Activated CD4-positive, CD25-positive, alpha-beta regulatory T cell treated with anti-CD3 and anti-CD28 coated beads, Interleukin-2, amount 50 U/mL, for 72 hours (primary cell): ENCODE measurements around the gene SYTL2.
A peak's percentile ranks its signal among the peaks of the same experiment; 100 is the strongest.
"Not testable (repeated sequence)": the region's sequence is repeated elsewhere in the genome, so short reads cannot be mapped to it uniquely, and the experiment has no call there.

Experiments
- DNase-seq: peaks from one replicate; pipeline ENCODE4 v3.0.0; 2021

SYTL2 gene

DNA sequence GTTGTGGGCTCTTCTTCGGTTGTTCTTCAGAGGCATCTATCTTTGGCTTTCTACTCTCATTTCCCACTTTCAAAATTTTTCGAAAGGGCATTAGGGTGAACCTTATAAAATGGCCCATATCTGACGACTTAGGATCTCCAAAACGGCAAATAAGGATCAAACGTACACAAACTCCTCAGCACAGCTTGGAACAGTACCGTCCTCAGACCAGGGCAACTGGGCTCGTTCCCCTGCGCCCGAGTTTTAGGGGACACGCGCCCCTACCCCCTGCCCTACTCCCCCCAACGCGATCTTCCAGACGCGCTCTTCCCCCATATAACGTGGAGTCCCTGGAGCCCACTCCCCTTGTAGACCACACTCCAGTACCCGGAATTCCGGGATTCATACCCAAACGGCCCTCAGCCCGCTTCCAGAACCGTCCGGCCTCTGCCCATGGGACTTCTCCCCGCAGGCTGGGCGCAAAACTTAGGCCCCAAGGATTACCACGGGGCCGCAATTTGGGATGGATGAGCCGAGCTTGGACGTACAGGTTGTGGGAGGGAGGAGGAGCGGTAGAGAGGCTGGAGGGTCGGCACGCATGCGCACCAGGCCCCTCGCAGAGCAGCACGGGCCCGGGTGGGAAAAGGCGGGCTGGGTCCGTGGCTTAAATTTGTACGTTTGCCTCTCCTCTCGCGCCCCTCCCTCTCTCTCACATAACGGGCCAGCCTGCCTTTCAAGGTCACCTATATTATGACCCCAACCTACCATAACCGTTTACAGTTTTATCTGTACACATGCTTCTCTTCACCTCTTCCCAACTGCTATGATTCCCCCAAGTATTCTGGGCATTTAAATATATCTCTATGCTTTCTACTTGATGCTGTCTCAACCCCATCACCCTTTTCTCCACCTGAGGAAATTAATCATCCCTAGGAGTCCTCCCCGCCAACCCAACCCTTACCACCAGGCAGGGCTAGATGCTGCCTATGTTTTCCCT is 128.3 kb downstream of the SYTL2 start:
- peak; percentile 65 for DNase-seq

DNA sequence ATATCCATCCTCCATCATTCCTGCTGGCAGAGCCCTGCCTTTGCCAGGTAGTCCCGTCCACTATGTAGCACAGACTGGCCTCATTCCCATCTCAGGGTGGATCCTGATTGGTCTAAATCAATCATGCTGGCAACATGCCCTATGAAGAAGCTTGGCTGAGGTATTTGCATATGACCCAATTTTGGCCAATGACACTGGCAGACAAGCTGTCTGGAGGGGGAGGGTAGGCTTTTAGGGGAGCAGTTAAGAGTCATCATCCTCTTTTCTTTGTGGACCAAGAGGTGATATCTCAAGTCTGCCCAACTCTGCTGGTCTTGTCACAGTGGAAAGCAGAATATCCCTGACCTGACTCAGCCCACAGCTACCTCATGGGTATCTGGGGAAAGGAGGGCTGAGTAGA is 130.0 kb downstream of the SYTL2 start:
- no peak for DNase-seq

DNA sequence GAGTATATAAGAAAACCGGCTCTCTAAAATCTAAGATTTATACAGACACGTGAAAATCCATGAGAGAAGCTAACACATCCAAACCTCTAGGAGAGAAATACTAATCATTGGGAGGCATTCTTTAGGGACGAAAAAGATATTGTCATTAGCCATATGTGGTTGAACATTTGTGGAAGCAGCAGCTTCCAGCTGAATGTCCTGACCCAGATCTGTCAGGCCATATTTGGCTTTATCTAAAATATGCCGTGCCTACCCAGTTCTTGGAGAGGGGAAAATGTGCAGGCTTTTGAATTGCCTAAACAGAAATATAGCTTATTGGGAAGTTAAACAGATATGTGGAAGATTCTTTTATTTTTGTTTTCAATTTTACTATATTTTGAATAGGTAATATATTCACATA is 131.4 kb downstream of the SYTL2 start:
- DNase-seq: no peak

DNA sequence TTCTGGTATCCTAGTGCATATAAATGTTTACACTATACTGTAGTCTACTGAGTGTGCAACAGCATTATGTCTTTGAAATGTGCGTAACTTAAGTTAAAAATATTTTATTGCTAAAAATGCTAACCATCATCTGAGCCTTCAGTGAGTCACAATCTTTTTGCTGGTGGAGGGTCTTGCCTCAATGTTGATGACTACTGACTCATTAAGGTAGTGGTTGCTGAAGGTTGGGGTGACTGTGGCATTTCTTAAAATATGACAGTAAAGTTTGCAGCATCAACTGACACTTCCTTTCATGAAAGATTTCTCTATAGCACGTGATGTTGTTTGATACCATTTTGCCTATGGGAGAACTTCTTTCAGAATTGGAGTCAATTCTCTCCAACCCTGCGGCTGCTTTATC is 137.5 kb downstream of the SYTL2 start:
- no peak for DNase-seq

DNA sequence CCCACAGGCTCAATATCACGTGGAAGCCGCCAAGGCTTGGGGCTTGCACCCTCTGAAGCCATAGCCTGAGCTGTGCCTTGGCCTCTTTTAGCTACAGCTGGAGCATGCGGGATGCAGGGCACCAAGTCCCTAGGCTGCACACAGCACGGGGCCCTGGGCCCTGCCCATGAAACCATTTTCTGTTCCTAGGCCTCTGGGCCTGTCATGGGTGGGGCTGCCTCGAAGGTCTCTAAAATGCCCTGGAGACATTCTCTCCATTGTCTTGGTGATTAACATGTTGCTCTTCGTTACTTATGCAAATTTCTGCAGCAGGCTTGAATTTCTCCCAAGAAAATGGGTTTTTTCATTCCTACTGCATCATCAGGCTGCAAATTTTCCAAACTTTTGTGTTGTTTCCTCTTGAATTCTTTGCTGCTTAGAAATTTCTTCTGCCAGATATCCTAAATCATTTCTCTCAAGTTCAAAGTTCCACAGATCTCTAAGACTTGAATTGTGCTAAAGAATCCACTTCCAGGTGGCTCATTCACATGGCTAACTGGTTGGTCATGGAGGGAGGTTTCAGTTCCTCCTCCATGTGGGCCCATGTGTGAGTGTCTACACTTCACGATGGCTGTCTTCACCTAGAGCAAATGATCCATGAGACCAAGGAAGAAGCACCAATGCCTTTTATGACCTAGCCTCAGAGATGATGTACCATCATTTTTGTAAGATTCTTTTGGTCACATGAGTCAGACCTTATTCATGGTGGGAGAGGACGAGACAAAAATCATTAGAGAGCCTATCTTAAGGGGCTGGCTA is 138.6 kb downstream of the SYTL2 start:
- DNase-seq: no peak

DNA sequence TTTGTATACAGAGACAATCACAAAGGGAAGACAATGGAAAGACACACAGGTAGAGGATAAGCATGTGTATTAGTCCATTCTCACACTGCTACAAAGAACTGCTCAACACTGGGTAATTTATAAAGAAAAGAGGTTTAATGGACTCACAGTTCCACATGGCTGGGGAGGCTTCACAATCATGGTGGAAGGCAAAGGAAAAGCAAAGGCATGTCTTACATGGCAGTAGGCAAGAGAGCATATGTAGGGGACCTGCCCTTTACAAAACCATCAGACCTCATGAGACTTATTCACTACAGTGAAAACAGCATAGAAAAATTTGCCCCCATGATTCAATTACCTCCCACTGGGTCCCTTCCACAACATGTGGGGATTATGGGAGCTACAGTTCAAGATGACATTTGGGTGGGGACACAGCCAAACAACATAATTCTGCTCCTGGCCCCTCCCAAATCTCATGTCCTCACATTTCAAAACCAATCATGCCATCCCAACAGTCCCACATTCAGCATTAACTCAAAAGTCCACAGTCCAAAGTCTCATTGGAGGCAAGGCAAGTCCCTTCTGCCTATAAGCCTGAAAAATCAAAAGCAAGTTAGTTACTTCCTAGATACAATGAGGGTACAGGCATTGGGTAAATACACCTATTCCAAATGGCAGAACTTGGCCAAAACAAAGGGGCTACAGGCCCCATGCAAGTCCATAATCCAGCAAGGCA is 139.8 kb downstream of the SYTL2 start:
- not testable (repeated sequence) for DNase-seq

DNA sequence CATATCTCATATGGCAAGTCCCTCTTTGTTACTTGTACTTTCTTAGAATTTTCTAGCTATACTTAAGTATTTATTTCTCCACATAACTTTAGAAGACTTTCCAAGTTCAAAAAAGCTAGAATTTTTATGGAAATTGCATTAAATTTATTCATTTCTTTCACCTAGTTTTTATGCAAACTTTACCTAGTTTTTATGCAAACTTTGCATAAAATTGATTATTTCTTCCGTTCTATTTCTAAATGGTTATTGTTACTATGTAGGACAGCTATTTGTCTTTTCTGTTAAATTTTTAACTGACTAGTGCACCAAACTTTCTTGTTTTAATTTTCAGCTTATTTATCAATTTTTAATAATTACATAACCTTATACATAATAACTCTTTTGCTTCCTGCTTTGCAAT is 142.8 kb downstream of the SYTL2 start:
- no peak for DNase-seq

DNA sequence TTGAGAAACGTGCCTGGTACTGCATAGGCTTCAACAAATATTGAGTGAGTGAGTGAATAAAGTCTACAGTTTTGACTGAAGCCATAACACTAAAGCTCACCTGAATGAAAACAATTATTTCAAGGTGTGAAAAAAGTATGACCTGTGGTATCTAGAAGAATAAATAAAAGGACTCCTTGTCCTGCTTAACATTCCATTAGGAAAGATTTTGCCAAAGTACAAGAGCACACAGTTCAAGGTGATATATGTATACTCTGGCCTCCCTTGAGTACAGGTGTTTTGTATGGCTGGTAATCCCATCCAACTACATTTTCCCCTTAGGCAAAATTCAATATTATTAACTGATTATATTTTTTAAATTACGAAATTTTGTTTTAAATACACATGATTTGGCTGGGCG is 144.3 kb downstream of the SYTL2 start:
- no peak for DNase-seq

DNA sequence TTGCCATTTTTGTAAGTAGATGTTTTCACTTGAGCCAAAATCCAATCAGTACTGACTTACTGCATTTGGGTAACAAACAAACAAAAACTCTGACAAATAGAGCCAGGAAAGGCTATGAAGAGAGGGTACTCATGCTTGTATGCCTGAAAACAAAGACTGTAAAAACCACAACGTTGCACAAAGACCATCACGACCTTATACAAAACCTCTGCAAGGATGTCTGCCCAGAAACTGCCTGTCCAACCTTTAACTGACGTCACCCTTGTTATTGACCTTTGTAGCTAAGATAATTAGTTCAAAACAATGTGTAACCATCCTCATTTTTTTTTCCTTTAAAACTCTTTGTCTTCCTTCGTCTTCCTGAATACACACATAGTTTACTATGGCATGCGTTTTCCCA is 145.2 kb downstream of the SYTL2 start:
- no peak for DNase-seq

DNA sequence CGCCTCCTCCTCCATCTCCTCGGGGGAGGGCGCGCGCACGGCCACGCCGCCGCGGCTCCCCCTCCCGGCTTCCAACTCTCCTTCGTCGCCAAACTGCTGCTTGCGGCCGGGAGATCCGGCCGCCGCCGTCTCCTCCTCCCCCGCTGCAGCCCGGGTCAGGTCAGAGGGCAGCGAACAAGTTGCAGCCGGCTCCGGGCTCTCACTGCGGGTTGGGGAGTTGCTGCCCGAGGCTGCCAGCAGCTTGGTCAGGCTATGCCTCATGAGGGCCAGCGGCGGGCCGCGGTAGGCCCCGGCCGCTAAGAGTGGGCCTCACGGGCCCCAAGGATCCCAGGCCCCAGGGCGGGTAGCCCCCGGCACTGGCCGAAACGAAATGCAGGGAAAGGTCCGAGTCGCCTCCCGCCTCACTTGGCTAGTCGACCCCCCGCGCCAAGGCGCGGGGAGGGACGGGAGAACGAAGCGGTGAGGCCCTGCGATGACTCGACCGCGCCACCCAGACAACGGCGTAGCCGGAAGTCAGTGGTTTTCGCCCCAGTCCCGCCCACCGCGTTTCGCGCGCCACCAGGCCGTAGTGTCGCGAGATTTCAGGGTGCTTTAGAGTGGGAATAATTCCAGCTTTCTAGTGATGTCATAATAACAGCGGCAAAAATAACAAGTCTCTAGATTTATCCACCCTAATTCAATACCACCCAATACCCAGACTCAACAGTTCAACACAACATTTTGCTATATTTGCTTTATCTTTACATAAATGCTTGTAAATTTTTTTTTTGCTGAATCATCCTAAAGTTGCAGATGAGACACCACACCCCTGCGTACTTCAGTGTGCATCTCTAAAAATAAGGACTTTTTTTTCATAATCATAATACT is 146.1 kb downstream of the SYTL2 start, which contains the start of gene CREBZF:
Gene CREBZF (minus strand): TSS at position 515 of the 867 bp plus-strand sequence. CDS start 254 bp downstream, at position 261.
- peak; percentile 95 for DNase-seq

DNA sequence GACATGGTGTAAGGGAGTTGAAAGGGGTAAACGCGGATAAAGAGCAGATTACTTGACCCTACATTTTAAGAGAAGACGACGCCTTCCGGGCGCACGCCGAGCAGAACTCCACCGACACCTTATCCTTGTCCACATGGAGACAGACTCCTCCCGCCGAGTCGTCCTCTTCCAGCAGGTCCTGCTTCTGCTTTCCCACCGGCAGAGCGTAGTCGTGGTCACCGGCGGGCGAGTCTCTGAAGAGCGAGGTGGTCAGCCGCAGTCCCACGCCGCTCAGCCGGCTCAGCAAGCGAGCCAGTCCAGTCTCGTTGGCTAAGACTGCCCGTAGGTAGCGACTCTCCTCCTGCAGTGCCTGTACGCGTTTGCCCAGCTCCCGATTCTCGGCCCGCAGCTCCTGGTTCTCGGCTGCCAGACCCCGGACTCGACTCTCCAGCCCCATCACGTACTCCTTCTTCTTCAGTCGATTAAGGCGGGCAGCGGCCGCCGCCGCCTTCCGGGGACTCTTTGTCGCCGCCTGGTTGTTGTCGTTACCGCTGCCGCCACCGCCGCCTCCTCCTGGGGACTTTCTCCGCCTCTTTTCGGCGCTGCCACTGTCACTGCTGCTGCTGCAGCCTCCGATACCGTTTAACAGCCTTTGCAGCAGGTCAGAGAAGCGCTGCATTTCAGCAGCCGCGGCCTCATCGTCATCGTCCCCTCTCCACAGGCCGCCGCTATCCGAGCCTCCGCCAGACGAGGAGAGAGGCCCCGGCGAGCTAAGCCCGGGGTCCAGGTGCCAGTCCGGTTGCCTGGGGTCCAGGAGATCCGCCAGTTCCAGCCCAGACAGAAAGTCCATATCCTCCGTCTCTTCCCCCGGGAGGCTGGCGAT is 147.0 kb downstream of the SYTL2 start:
- DNase-seq: peak; percentile 82

DNA sequence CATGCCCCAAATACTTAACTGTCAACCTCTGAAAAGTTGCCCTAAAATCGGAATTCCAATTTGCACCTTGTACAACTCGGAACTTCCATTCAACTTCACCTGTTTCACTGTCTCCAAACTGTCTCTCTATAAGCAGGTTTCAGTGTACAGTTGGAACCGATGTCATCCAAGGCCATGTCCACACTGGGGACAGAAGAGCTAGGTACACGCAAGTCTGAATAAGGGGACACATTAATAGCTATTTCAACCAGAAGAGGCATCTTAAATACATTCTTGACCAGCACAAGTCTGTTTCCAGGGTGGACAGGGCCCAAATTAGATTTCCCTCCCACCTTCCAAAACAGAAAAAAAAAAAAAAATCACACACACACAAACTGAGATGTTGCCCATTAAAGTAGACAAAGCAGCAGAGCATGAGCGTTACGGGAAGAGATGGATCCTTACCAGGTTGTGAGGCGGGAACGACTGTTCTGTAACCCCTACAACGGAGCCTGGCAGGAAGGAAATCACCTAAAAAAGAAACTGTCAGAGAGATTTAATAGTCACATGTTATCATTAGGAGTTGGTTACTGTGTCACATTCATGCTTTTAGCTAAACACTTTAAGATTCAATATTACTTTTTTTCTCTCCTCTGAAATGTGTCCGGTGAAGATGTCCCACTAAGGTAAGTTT is 147.7 kb downstream of the SYTL2 start:
- DNase-seq: no peak

DNA sequence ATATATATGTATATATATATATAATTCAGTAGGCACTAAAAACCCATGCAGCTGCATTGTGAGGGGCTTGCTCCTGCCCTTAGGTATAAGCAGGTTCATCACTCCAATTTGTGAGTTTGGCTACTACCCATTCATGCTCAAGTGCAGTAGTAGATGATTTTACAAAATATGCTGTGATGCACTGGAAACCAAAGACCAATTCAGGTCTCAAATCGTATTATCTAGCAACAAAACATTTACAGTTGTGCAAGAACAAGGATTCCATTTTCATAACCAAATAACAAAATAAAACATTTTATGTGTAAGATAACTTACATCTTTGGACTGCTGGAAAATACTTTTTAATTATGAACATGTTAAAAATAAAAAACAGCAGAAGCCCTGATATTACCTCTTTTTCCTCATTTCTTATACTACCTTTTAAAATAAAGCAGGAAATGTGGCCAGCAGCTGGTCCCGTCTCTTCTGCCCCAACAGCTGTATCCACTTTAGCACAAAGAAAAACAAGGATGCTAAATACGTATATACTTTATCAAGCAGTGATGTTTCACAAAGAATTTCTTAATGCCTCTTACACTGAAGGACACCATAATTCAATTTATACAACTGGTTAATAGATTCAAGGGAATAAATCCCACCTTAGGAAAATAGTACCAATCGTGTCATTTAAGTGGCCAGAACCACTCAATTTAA is 148.8 kb downstream of the SYTL2 start:
- DNase-seq: no peak

DNA sequence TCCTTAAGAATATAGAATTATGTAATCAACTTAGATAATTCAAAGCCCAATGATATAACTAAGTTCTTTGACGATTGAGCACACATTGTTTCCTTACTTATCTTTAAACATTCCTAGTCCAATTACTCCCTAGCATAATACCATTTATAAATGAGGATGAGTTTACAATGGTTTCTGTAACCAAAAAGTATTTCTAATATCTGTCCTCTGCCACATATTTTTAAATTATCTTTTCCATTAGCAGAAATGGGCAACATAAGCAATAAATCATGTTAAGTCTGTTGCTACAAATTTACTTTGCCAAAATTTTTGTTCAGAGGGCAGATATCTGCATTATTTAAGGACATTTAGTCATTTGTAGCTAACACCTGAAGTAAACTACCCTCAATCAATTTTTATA is 152.8 kb downstream of the SYTL2 start:
- DNase-seq: no peak

DNA sequence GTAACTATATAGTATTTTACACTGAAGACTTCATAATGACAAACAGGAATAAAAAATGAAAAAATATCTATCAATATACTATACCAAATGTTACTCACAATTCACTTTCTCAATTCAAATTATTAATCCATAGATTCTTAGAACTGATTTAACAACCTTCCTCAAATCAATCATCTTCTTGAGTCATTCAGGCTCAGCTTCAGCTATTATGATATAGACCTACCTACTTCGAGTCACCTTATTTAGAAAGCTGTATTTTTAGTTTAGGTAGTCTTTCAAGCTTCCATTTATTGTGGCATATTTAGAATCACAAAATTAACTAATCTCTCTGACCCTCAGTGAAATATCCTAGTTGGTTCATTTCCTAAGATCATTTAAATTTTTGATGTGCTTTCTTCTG is 154.2 kb downstream of the SYTL2 start:
- no peak for DNase-seq

DNA sequence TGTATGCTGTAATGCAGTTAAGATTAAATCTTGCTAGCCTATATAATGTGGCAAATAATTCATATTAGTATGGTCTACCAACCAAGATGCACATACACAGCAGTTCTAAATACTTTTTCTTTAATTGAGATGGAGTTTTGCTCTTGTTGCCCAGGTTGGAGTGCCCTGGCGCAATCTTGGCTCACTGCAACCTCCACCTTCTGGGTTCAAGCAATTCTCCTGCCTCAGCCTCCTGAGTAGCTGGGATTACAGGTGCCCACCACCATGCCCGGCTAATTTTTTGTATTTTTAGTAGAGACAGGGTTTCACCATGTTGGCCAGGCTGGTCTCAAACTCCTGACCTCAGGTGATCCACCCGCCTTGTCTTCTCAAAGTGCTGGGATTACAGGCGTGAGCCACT is 156.6 kb downstream of the SYTL2 start:
- DNase-seq: not testable (repeated sequence)

DNA sequence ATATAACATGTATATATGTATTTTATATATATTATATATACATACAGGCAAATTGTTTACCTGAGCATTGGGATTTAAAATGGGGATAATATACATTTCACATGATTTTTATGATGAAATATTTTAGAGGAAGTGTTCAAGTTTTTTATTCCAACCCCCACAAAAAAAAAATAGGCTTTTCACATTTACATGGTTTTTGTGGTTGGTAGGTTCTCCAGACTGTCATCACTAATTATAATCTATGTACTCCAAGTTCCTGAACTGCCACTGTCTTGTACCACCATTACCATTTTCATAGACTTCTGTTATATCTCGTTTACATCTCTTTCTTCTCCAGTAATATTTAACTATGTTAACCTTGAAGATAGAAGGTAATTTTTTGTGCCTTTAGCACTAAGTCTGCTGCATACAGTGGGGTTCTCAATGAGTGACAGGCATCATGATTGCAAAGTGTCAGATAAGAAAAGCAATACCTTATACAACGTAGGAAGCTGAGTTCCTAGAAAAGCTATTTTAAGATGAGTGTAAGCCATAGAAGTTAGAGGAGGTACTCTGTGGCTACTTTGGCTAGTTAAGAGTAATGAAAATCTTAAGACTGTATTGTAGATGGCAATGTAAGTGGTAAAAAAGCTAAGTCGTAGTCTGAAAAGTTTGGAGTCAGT is 158.0 kb downstream of the SYTL2 start:
- no peak for DNase-seq

DNA sequence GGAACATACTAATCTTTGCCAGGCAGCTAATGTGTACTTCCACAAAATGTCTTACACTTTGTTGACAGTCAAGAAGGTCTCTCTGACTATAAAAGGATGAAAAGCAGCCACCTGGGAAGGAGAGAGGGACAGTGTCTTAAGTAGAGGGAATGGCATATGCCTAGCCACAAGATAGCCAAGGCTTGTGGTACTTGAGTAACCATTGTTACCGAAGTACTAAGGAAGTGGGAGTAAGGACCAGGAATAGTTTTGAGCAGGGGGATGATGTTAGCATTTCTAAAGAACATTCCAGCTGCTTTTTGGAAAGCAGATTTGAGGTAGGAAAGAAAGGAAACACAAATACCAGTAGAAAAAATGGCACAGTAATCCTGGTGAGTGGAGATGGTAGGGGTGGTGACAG is 159.8 kb downstream of the SYTL2 start:
- no peak for DNase-seq

DNA sequence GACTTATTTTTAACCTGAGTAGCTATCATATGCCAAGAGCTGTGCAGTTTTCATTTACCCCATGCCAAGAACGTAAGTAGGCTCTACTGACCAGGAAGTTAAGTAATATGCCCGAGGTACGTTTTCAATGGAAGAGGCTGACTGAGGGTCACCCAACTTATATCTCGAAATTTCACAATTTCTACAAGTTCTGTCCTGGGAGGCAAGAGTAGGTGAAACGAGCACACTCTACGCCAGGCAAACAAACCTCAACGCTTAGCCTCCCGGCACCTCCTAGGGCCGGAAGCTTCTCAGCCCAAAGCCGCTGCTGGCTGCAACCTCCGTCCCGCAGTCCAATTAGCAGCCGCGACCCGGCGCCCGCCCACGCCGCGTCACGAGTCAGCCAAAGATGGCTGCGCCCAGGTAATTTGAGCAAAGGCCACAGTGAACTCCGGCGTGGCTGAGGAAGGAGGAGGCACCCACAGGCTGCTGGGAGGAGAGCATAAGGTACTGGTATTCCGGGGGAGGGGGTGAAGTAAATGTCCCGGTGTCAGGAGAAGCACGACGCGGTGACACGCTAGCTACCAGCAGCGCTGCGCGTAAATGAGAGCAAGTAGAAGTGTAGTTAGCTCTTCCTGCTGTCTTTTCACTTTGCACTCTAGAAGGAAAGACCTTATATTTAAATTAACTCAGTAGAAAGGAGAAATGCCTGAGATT is 163.2 kb downstream of the SYTL2 start, which contains the start of gene TMEM126A:
Gene TMEM126A (plus strand): TSS at position 364 of the 696 bp plus-strand sequence. CDS start 2,289 bp downstream, outside the sequence.
- peak; percentile 90 for DNase-seq
